Measurements from ENCODE around the gene SMYD3. TPM values are rescaled to one million over a fixed set of nuclear protein-coding genes. Genes with fewer than 3 reads are reported as not detected.

Gene SMYD3
- total RNA-seq, 2 donors from 2014 or later: 8.8 to 19.0 TPM

DNA sequence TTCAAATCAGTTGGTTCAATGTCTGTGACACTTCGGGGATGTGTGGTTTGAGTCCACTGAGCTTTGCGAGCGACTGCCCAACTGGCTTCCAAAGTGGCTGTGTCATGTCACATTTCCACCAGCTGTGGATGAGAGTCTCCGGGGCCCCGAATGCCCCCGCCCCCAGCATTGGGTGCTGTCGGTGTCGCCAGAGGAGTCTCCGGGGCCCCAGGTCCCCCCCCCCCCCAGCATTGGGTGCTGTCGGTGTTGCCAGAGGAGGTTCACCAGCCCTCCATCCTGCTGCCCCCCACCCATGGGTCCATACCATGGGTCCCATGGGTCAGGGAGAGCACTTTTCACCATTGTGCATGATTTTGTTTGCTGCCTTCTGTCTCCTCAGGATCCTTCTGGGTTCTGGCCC is 9.0 kb upstream of the SMYD3 start:
- H3K36me3 ChIP-seq: no peaks in the 10 kb centered on the region
- peaks cover 24% of the 10 kb centered on the region for H3K9me3 ChIP-seq
- H3K4me3 ChIP-seq: no peak overlapping the region
- H3K27ac ChIP-seq: no peak overlapping the region
- ATAC-seq (ENCODE audit: insufficient number of reproducible peaks, low FRiP score, low read depth) (no peak), DNase-seq (ENCODE audit: low spot score) (no peak)
- H3K4me1 ChIP-seq (ENCODE audit: control insufficient read depth in 1 of 2, low read depth in 2 of 2): no peaks in the 10 kb centered on the region
- H3K27me3 ChIP-seq (replicated peaks; ENCODE audit: insufficient read depth): no peaks in the 10 kb centered on the region
- TF ChIP-seq, protein P1, sequence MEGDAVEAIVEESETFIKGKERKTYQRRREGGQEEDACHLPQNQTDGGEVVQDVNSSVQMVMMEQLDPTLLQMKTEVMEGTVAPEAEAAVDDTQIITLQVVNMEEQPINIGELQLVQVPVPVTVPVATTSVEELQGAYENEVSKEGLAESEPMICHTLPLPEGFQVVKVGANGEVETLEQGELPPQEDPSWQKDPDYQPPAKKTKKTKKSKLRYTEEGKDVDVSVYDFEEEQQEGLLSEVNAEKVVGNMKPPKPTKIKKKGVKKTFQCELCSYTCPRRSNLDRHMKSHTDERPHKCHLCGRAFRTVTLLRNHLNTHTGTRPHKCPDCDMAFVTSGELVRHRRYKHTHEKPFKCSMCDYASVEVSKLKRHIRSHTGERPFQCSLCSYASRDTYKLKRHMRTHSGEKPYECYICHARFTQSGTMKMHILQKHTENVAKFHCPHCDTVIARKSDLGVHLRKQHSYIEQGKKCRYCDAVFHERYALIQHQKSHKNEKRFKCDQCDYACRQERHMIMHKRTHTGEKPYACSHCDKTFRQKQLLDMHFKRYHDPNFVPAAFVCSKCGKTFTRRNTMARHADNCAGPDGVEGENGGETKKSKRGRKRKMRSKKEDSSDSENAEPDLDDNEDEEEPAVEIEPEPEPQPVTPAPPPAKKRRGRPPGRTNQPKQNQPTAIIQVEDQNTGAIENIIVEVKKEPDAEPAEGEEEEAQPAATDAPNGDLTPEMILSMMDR (IDR thresholded peaks at IDR 0.05): no peak

DNA sequence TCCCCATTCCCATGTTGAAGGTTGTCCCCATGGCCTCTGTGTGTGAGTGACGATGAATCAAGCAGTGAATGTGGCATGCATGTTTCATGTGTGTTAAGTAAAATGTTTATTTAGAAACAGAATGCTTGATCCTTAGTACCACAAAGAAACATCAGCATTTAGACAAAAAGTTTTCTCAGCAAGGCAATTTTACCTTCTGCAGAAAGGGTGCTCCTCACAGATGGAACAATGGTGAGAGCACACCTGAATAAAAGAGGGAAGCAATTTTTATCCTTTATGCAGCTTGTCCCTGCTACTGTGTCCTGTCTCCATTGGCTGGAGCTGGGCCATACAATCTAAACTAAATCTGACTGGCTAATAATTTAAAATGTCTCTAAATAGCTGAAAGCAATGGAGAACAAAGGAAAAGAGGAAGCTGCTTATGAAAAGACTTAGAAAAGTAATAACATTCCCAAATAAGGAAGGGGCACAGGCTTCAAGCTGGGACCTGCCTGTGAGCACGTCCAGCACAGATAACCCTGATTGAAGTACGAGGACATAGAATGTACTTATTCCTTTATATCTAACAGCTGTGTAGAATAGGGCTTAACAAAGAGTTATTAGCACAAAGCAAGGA is 8.4 kb upstream of the SMYD3 start:
- Histone ChIP-seq H3K27ac (no peak overlapping the region), H3K36me3 (no peaks in the 10 kb centered on the region), H3K9me3 (peaks cover 24% of the 10 kb centered on the region), H3K27me3 (replicated peaks; ENCODE audit: insufficient read depth) (no peaks in the 10 kb centered on the region), H3K4me1 (ENCODE audit: control insufficient read depth in 1 of 2, low read depth in 2 of 2) (no peaks in the 10 kb centered on the region), H3K4me3 (no peak overlapping the region)
- DNase-seq (ENCODE audit: low spot score): no peak
- no peak for ATAC-seq (ENCODE audit: insufficient number of reproducible peaks, low FRiP score, low read depth)
- TF ChIP-seq, protein P1 (IDR thresholded peaks at IDR 0.05): no peak

DNA sequence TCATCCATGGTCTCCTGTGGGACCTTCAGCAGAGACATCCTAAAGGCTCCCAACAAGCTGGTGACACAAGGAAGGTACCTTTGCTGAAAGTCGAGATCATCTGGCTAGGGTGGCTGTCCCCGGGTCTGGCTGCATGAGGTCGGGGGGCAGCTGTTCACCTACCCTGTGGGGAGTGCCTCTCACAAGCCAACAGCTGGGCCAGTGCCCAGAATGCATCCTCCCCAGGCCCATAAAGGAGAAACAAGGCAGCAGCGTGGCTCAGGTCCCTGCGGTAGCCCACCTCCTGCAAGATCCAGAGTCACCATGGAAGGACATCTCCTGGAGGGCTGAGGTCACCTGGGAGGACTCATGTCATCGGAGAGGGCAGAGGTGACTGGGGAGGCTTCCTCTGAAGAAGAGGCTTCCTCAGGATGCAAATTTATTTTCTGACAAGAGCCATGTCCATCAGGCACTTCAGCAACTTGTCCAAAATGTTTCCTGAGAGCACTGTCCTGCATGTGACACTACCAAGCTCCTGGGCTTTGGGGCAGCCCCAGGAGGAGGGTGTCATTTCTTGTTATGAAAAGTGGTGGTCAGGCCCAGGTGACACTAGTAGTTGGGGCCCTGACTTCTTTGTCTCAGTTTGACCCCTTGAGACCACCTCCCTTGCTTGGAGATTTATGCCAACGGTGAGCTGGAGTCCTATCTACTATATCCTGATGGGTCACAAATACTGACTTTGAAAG is 6.7 kb upstream of the SMYD3 start:
- no peak for ATAC-seq (ENCODE audit: insufficient number of reproducible peaks, low FRiP score, low read depth)
- H3K27ac ChIP-seq: no peak overlapping the region
- no peak overlapping the region for H3K4me3 ChIP-seq
- no peak for DNase-seq (ENCODE audit: low spot score)
- no peaks in the 10 kb centered on the region for H3K4me1 ChIP-seq (ENCODE audit: control insufficient read depth in 1 of 2, low read depth in 2 of 2)
- H3K36me3 ChIP-seq: no peaks in the 10 kb centered on the region
- H3K9me3 ChIP-seq: peaks cover 24% of the 10 kb centered on the region
- H3K27me3 ChIP-seq (replicated peaks; ENCODE audit: insufficient read depth): no peaks in the 10 kb centered on the region
- TF ChIP-seq, protein P1 (IDR thresholded peaks at IDR 0.05): no peak

DNA sequence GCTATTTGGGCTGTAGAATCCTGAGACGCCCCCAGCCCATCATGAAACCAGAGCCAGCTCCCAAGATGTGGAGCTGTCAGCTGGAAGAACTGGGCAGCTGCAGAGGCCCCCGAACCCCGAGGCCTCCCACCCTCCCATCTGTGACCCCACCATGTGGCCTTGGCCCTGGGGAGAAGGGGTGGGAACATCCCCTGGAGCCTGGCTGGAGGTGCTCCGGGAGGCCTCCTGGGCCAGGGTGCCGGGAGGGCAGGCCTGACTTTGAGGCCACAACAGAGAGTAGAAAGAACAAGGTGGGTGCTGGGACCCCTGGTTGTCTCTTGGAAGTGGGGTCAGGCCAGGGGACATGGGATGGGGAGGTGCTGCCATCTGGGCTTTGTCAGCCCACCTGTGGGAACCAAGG is 6.0 kb upstream of the SMYD3 start:
- ATAC-seq (ENCODE audit: insufficient number of reproducible peaks, low FRiP score, low read depth): no peak
- TF ChIP-seq, protein P1 (IDR thresholded peaks at IDR 0.05): no peak
- DNase-seq (ENCODE audit: low spot score): no peak
- Histone ChIP-seq H3K27me3 (replicated peaks; ENCODE audit: insufficient read depth) (no peaks in the 10 kb centered on the region), H3K27ac (no peak overlapping the region), H3K9me3 (peaks cover 24% of the 10 kb centered on the region), H3K4me1 (ENCODE audit: control insufficient read depth in 1 of 2, low read depth in 2 of 2) (no peaks in the 10 kb centered on the region), H3K4me3 (no peak overlapping the region), H3K36me3 (no peaks in the 10 kb centered on the region)

DNA sequence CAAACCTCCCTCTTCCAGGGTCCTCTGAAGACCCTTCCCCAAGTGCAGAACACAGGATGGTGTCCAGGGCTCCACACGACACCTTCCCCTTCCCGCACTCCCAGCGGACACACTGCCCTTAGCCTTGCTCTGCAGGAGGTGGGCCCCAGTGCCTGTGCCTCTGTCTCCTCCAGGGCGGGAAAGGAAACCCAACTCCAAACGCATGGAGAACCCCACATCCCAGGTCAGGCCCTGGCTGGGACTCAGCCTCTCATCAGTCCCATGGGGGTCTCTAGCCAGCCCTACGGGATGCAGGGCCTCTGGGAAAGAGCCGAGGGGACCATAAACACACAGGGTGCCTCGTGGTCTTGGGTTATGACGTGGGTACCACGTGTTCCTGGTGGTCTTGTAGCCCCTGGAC is 5.6 kb upstream of the SMYD3 start:
- H3K36me3 ChIP-seq: no peaks in the 10 kb centered on the region
- peaks cover 0 to 2% of the 10 kb centered on the region in 2 donors for H3K4me1 ChIP-seq (ENCODE audit: control insufficient read depth in 1 of 2, low read depth in 2 of 2)
- no peak overlapping the region for H3K4me3 ChIP-seq
- TF ChIP-seq, protein P1 (IDR thresholded peaks at IDR 0.05): no peak
- peaks cover 24% of the 10 kb centered on the region for H3K9me3 ChIP-seq
- H3K27ac ChIP-seq: no peak overlapping the region
- H3K27me3 ChIP-seq (replicated peaks; ENCODE audit: insufficient read depth): no peaks in the 10 kb centered on the region
- ATAC-seq (ENCODE audit: insufficient number of reproducible peaks, low FRiP score, low read depth) (no peak), DNase-seq (ENCODE audit: low spot score) (no peak)
